ENCODE results near the gene ADARB2.

ADARB2 gene

DNA sequence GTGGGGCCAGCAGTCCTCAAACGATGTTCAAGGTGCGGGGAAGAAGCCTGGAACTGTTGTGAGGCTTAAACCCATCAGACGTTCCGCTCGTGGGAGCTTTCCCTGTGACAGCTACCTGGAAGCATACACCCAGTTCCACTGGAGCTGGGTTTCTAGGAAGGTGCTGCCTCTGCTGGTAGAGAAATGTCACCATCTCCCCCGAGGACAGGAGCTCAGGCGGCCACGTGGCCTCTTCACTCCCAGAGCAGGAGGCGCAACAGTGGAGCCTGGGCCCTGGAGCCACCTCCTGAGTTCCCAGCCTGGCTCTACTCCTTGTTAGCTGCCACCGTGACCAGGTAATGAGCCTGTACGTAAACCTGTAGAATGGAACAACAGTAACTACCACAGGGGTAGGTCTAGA is 156.1 kb downstream of the ADARB2 start:
- no peak for TF ChIP-seq YY1 (IDR thresholded peaks at IDR 0.05; ENCODE audit: low read depth)
- TF ChIP-seq, protein P1, sequence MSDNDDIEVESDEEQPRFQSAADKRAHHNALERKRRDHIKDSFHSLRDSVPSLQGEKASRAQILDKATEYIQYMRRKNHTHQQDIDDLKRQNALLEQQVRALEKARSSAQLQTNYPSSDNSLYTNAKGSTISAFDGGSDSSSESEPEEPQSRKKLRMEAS (IDR thresholded peaks at IDR 0.05) = no peak
- TF ChIP-seq, protein P2, sequence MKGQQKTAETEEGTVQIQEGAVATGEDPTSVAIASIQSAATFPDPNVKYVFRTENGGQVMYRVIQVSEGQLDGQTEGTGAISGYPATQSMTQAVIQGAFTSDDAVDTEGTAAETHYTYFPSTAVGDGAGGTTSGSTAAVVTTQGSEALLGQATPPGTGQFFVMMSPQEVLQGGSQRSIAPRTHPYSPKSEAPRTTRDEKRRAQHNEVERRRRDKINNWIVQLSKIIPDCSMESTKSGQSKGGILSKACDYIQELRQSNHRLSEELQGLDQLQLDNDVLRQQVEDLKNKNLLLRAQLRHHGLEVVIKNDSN (IDR thresholded peaks at IDR 0.05) = no peak
- TF ChIP-seq ZBTB7A (IDR thresholded peaks at IDR 0.05; ENCODE audit: low read depth) = no peak
- no peak for TF ChIP-seq EGR1 (IDR thresholded peaks at IDR 0.05)
- no peak for TF ChIP-seq RAD21 (IDR thresholded peaks at IDR 0.05; ENCODE audit: low read depth)
- TF ChIP-seq TCF12 (IDR thresholded peaks at IDR 0.05; ENCODE audit: low read depth) = no peak

DNA sequence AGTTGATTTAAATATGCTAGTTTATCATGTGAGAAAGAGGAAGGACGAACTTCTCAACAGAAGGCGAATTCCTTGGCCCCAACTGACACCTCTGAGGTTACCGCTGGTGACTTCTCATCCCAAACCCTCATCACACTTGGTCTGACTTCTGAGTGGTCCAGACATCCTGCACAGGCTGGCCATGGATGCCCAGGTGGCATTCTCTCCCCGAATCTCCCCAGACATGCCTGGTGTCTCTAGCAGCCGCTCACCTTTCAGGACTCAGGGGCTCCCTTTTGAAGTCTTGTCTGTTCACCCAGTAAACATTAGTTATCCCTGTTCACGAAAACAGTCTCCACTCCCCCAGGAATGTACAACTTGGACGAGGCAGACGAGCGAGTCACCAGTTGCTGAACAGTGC is 157.7 kb downstream of the ADARB2 start:
- TF ChIP-seq EP300 (IDR thresholded peaks at IDR 0.05; ENCODE audit: borderline replicate concordance) (no peak), EGR1 (IDR thresholded peaks at IDR 0.05) (no peak)
- TF ChIP-seq, protein P1 (IDR thresholded peaks at IDR 0.05) = no peak

DNA sequence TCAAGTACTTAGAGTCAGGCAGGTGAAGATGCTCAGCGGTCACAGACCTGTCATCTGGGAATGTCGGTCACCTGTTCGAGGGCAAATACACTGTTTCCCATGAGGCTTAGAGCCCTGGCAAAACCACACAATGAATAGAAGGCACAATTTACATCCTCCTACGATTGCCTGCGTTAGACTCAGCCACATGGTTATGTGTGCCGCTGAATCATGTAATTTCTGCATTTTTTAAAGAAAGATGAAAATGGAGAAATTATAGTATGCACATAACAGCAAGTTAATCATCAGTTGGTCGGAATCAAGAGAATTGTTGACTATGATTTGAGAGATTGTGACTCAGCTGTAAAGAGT is 158.2 kb downstream of the ADARB2 start:
- TF ChIP-seq, protein P2 (IDR thresholded peaks at IDR 0.05) = no peak
- TF ChIP-seq, protein P1 (IDR thresholded peaks at IDR 0.05) = no peak
- TF ChIP-seq RAD21 (IDR thresholded peaks at IDR 0.05; ENCODE audit: low read depth) (no peak), NFIC (IDR thresholded peaks at IDR 0.05) (no peak), YY1 (IDR thresholded peaks at IDR 0.05; ENCODE audit: low read depth) (no peak), TCF12 (IDR thresholded peaks at IDR 0.05; ENCODE audit: low read depth) (no peak)

DNA sequence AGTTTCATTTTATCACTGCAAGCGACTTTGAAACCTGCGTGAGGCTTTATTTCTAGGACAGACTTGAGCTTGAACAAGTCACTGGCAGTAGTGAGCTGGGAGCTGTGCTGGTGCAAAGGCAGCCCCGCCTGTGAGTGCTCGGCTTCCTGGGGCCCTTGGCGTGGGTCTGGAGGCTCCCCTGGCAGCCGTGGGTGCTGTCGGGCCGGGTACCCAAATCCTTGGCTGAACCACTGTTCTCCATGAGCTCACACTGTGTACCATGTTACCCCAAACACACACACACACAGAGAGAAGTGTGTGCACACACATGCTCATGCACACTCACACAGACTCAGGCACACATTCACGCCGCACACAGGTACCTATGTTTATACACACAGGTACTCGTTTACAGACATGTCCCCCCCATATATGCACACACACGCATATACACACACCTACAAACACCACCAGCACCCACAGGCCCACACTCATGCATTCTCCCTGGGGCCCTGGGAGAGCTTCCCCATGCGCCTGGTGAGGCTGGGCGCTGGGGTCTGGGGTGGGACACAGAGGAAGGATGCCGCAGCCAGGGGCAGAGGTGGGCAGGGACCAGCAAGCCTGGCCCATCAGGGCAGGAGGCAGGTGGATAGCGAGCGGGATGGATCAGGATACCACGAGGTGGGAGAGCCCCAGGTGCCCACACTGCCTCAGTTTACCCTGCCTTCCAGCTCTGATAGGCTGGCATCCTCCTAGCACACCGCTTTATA is 158.8 kb downstream of the ADARB2 start:
- TF ChIP-seq, protein P2 (IDR thresholded peaks at IDR 0.05) = no peak
- TF ChIP-seq EGR1 (IDR thresholded peaks at IDR 0.05) = no peak
- TF ChIP-seq FOXM1 (IDR thresholded peaks at IDR 0.05; ENCODE audit: borderline replicate concordance, low read depth) = no peak
- no peak for TF ChIP-seq TAF1 (IDR thresholded peaks at IDR 0.05; ENCODE audit: low read depth)
- TF ChIP-seq CEBPB (IDR thresholded peaks at IDR 0.05) = no peak
- no peak for TF ChIP-seq RAD21 (IDR thresholded peaks at IDR 0.05; ENCODE audit: low read depth)
- no peak for TF ChIP-seq NFIC (IDR thresholded peaks at IDR 0.05)
- no peak for TF ChIP-seq CREB1 (IDR thresholded peaks at IDR 0.05; ENCODE audit: low read depth)
- no peak for TF ChIP-seq ZBTB7A (IDR thresholded peaks at IDR 0.05; ENCODE audit: low read depth)
- TF ChIP-seq EP300 (IDR thresholded peaks at IDR 0.05; ENCODE audit: borderline replicate concordance) = no peak
- TF ChIP-seq YY1 (IDR thresholded peaks at IDR 0.05; ENCODE audit: low read depth) = no peak
- TF ChIP-seq, protein P3, sequence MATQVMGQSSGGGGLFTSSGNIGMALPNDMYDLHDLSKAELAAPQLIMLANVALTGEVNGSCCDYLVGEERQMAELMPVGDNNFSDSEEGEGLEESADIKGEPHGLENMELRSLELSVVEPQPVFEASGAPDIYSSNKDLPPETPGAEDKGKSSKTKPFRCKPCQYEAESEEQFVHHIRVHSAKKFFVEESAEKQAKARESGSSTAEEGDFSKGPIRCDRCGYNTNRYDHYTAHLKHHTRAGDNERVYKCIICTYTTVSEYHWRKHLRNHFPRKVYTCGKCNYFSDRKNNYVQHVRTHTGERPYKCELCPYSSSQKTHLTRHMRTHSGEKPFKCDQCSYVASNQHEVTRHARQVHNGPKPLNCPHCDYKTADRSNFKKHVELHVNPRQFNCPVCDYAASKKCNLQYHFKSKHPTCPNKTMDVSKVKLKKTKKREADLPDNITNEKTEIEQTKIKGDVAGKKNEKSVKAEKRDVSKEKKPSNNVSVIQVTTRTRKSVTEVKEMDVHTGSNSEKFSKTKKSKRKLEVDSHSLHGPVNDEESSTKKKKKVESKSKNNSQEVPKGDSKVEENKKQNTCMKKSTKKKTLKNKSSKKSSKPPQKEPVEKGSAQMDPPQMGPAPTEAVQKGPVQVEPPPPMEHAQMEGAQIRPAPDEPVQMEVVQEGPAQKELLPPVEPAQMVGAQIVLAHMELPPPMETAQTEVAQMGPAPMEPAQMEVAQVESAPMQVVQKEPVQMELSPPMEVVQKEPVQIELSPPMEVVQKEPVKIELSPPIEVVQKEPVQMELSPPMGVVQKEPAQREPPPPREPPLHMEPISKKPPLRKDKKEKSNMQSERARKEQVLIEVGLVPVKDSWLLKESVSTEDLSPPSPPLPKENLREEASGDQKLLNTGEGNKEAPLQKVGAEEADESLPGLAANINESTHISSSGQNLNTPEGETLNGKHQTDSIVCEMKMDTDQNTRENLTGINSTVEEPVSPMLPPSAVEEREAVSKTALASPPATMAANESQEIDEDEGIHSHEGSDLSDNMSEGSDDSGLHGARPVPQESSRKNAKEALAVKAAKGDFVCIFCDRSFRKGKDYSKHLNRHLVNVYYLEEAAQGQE (IDR thresholded peaks at IDR 0.05; ENCODE audit: low read depth) = no peak
- TF ChIP-seq, protein P1 (IDR thresholded peaks at IDR 0.05) = no peak

DNA sequence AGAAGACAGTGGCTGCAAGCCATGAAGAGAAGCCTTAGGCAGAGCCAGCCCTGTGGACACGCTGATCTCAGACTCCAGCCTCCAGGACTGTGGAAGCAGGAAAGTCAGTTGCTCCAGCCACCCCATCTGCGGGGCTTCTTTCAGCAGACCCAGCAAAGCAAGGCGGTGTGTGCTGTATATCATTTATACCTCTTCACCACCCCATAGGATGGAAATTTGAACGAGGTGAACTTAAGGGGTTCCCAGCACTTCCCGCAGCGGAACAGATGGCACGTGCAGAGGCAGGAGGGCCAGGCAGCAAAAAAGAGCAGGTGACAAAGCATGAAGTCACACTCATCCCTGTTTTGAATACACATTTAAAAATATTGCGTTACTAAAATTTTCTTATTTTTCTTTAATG is 159.4 kb downstream of the ADARB2 start:
- TF ChIP-seq TEAD4 (IDR thresholded peaks at IDR 0.05) (no peak), NFIC (IDR thresholded peaks at IDR 0.05) (no peak), ZBTB7A (IDR thresholded peaks at IDR 0.05; ENCODE audit: low read depth) (no peak), TAF1 (IDR thresholded peaks at IDR 0.05; ENCODE audit: low read depth) (no peak), CEBPB (IDR thresholded peaks at IDR 0.05) (no peak), TCF12 (IDR thresholded peaks at IDR 0.05; ENCODE audit: low read depth) (no peak), RAD21 (IDR thresholded peaks at IDR 0.05; ENCODE audit: low read depth) (no peak), EP300 (IDR thresholded peaks at IDR 0.05; ENCODE audit: borderline replicate concordance) (no peak), FOXM1 (IDR thresholded peaks at IDR 0.05; ENCODE audit: borderline replicate concordance, low read depth) (no peak), YY1 (IDR thresholded peaks at IDR 0.05; ENCODE audit: low read depth) (no peak), CREB1 (IDR thresholded peaks at IDR 0.05; ENCODE audit: low read depth) (no peak), EGR1 (IDR thresholded peaks at IDR 0.05) (no peak)
- TF ChIP-seq, protein P1 (IDR thresholded peaks at IDR 0.05) = no peak
- TF ChIP-seq, protein P3 (IDR thresholded peaks at IDR 0.05; ENCODE audit: low read depth) = no peak
- TF ChIP-seq, protein P2 (IDR thresholded peaks at IDR 0.05) = no peak

Data from Ishikawa (cell line).